GM12878 (cell line): Measurements from ENCODE around the gene RASAL2. TPM values are rescaled to one million over a fixed set of nuclear protein-coding genes. Genes with fewer than 3 reads are reported as not detected.

Experiments used
- BRCA1 ChIP-seq: IDR thresholded peaks from 2 replicates; pipeline ENCODE4 v1.6.1; 2011; ENCODE audit warnings: low read depth, low read length, improper control_type of control experiment
- CBX5 ChIP-seq: sonication (generic); IDR thresholded peaks from 2 replicates; pipeline ENCODE4 v1.6.1; 2016; ENCODE audit warnings: low read depth, moderate library complexity, mild to moderate bottlenecking, inconsistent platforms
- CHD1 ChIP-seq: IDR thresholded peaks from 2 replicates; pipeline ENCODE4 v1.6.1; 2012; ENCODE audit warnings: low read depth, low read length, improper control_type of control experiment
- CREB1 ChIP-seq: IDR thresholded peaks from 2 replicates; pipeline ENCODE4 v1.6.1; 2012; ENCODE audit warnings: low read depth, mild to moderate bottlenecking, inconsistent platforms
- CTCF ChIP-seq, 3 experiments: IDR thresholded peaks in 2 of 3; conservative IDR thresholded peaks in 1 of 3; 2 replicates each; pipeline ENCODE4 v1.5.1; 2011; ENCODE audit warnings: low read depth in 3 of 3, low read length in 3 of 3, mild to moderate bottlenecking in 3 of 3, control low read depth in 2 of 3, moderate library complexity in 2 of 3, inconsistent platforms in 1 of 3, mixed read lengths in 1 of 3; ENCODE audit not compliant: control insufficient read depth in 2 of 3, insufficient read depth in 1 of 3; ENCODE audit errors: extremely low read depth in 1 of 3
- EZH2 ChIP-seq: IDR thresholded peaks from 2 replicates; pipeline ENCODE4 v1.6.1; 2012; ENCODE audit warnings: low read depth, mild to moderate bottlenecking, control low read depth, inconsistent platforms, low read length, borderline replicate concordance; ENCODE audit not compliant: control insufficient read depth
- FOXK2 ChIP-seq: fragments of 450-650 bp; IDR thresholded peaks from 2 replicates; pipeline ENCODE4 v1.6.1; 2017; ENCODE audit warnings: mild to moderate bottlenecking, moderate library complexity
- FOXM1 ChIP-seq: IDR thresholded peaks from 2 replicates; pipeline ENCODE4 v1.6.1; 2012; ENCODE audit warnings: low read depth, mild to moderate bottlenecking, inconsistent platforms, low read length, moderate library complexity
- GABPA ChIP-seq: IDR thresholded peaks from 2 replicates; pipeline ENCODE4 v1.6.1; 2014; ENCODE audit warnings: antibody characterized with exemption, low read depth, mild to moderate bottlenecking, inconsistent platforms
- GATAD2B ChIP-seq: fragments of 450-650 bp; conservative IDR thresholded peaks from 2 replicates; pipeline ENCODE4 v1.6.1; 2017; ENCODE audit warnings: low read depth, mild to moderate bottlenecking, moderate library complexity
- HDGF ChIP-seq: fragments of 450-650 bp; IDR thresholded peaks from 2 replicates; pipeline ENCODE4 v1.6.1; 2016; ENCODE audit warnings: antibody characterized with exemption
- IKZF2 ChIP-seq, 2 experiments: fragments of 450-650 bp; IDR thresholded peaks; 2 replicates each; pipeline ENCODE4 v1.6.1; 2017; ENCODE audit warnings: mild to moderate bottlenecking in 2 of 2, moderate library complexity in 2 of 2
- LARP7 ChIP-seq: fragments of 450-650 bp; IDR thresholded peaks from 2 replicates; pipeline ENCODE4 v1.6.1; 2017; ENCODE audit warnings: mild to moderate bottlenecking
- NFXL1 ChIP-seq: fragments of 450-650 bp; IDR thresholded peaks from 2 replicates; pipeline ENCODE4 v1.6.1; 2017; ENCODE audit warnings: antibody characterized with exemption, mild to moderate bottlenecking, borderline replicate concordance
- NFYB ChIP-seq: IDR thresholded peaks from 2 replicates; pipeline ENCODE4 v1.6.1; 2011; ENCODE audit warnings: low read depth, mild to moderate bottlenecking, low read length, improper control_type of control experiment, moderate library complexity; ENCODE audit not compliant: insufficient read depth
- NKRF ChIP-seq: fragments of 450-650 bp; conservative IDR thresholded peaks from 2 replicates; pipeline ENCODE4 v1.6.1; 2017; ENCODE audit warnings: mild to moderate bottlenecking, moderate library complexity
- PAX8 ChIP-seq: fragments of 450-650 bp; IDR thresholded peaks from 2 replicates; pipeline ENCODE4 v1.6.1; 2017; ENCODE audit warnings: mild to moderate bottlenecking, moderate library complexity
- POLR2A ChIP-seq: IDR thresholded peaks from 2 replicates; pipeline ENCODE4 v1.6.1; 2011; ENCODE audit warnings: low read depth, mild to moderate bottlenecking, low read length
- PRDM15 ChIP-seq: fragments of 450-650 bp; formaldehyde crosslinking; IDR thresholded peaks from 2 replicates; pipeline ENCODE4 v1.4.0; 2020; ENCODE audit warnings: mild to moderate bottlenecking, moderate library complexity
- RAD51 ChIP-seq: fragments of 450-650 bp; IDR thresholded peaks from 2 replicates; pipeline ENCODE4 v1.6.1; 2016; ENCODE audit warnings: moderate library complexity, mild to moderate bottlenecking, inconsistent platforms
- RELA ChIP-seq: fragments of 450-650 bp; IDR thresholded peaks from 2 replicates; pipeline ENCODE4 v1.8.0; 2014; ENCODE audit warnings: borderline replicate concordance; ENCODE audit not compliant: partially characterized antibody
- SIX5 ChIP-seq: IDR thresholded peaks from 2 replicates; pipeline ENCODE4 v1.6.1; 2011; ENCODE audit warnings: mild to moderate bottlenecking, low read depth, low read length, moderate library complexity; ENCODE audit not compliant: severe bottlenecking
- SMAD5 ChIP-seq: IDR thresholded peaks from 2 replicates; pipeline ENCODE4 v1.6.1; 2016; ENCODE audit warnings: antibody characterized with exemption, low read depth
- SP1 ChIP-seq: IDR thresholded peaks from one replicate; pipeline ENCODE4 v1.6.1; 2011; ENCODE audit warnings: low read depth, low read length
- SREBF1 ChIP-seq: IDR thresholded peaks from 2 replicates; pipeline ENCODE4 v1.6.1; 2012; ENCODE audit warnings: mild to moderate bottlenecking, low read length
- YY1 ChIP-seq: IDR thresholded peaks from 2 replicates; pipeline ENCODE4 v1.6.1; 2011; ENCODE audit warnings: low read depth, mild to moderate bottlenecking, low read length
- polyA plus RNA-seq, 11 experiments: library from polyadenylated mRNA; depleted of rRNA in 4 of 11; unstranded in 6 of 11; stranded (reverse) in 5 of 11; fragments of >200 nt; fragmentation: Nextera tagmentation in 4 of 11; fragmentation: Illumina TruSeq in 1 of 11; extraction: Ambion mirVana in 4 of 11; extraction: Trizol in 1 of 11; gene quantifications; 1 replicate in 1 of 11; 2 replicates in 10 of 11; pipeline versions ENCODE4 v1.2.1 to v1.2.3, GENCODE V29; 2011 to 2016; ENCODE audit warnings: inconsistent platforms in 2 of 11, missing spikeins in 2 of 11, low read depth in 1 of 11
- total RNA-seq, 4 experiments: library from RNA; depleted of rRNA in 3 of 4; stranded (reverse); fragments of >200 nt in 3 of 4; fragmentation: Illumina TruSeq in 1 of 4; extraction: Trizol in 1 of 4; gene quantifications; 2 replicates each; pipeline versions ENCODE4 v1.2.1 to v1.2.3, GENCODE V29; 2013 to 2021

The RASAL2 gene
- total and polyA plus RNA-seq, 10 of the 15 experiments (the other 5 are each of a cell fraction or from before 2014, with no cell fraction given), result 0.02 to 6.9 (median 0.17) TPM; not detected in 1

GRCh38 chr1:178055779-178056471 lies 38.0 kb upstream of the RASAL2 start (continued):
- no peak for TF ChIP-seq NKRF
- TF ChIP-seq PRDM15 (CRISPR knock-in tag), result no peak
- no peak for TF ChIP-seq FOXM1
- no peak for TF ChIP-seq CREB1
- TF ChIP-seq IKZF2 (IDR thresholded peaks at IDR 0.05), result peak; percentile 76 to 82; a peak in 2 of 4 replicates
- no peak for TF ChIP-seq EZH2
- no peak for TF ChIP-seq NFYB
- TF ChIP-seq SREBF1, result no peak
- peak; percentile 23 to 27 (median 25); a peak in 3 of 6 replicates for TF ChIP-seq CTCF (IDR thresholded peaks at IDR 0.05 in 2 of 3, conservative IDR thresholded peaks at IDR 0.05 in 1 of 3; ENCODE audit: control insufficient read depth in 2 of 3, extremely low read depth in 1 of 3, insufficient read depth in 1 of 3, low read depth in 3 of 3, low read length in 3 of 3)
- no peak for TF ChIP-seq CBX5
- TF ChIP-seq POLR2A, result no peak
- no peak for TF ChIP-seq SMAD5
- TF ChIP-seq RAD51, result no peak
- TF ChIP-seq RELA, result no peak
- TF ChIP-seq NFXL1, result no peak
- TF ChIP-seq CHD1, result no peak
- 0 out of 2 replicates have a peak, but pooled peaks have one; percentile 13 for TF ChIP-seq YY1
- TF ChIP-seq HDGF, result peak; percentile 94
- TF ChIP-seq SIX5, result no peak
- no peak for TF ChIP-seq PAX8
- TF ChIP-seq BRCA1, result no peak
- TF ChIP-seq FOXK2, result no peak
- no peak for TF ChIP-seq LARP7
- TF ChIP-seq GABPA, result no peak
- TF ChIP-seq GATAD2B, result no peak
- TF ChIP-seq SP1, result no peak
